ENCODE results near the gene PLCD3. TPM values are rescaled to one million over a fixed set of nuclear protein-coding genes. Genes with fewer than 3 reads are reported as not detected.

The PLCD3 gene
- total and polyA plus RNA-seq, 9 of the 15 experiments (the other 6 are each of a cell fraction or from before 2014, with no cell fraction given): 0.20 to 22.6 (median 7.5) TPM

GRCh38 chr17:45096926-45097325 is 35.4 kb downstream of the PLCD3 start:
- H3K79me2 ChIP-seq (ENCODE audit: control insufficient read depth, insufficient read depth, low read length): no peaks in the 10 kb centered on the region
- H3K27me3 ChIP-seq (ENCODE audit: control insufficient read depth in 2 of 2, insufficient read depth in 2 of 2, low read length in 2 of 2): no peaks in the 10 kb centered on the region
- H3K27ac ChIP-seq (ENCODE audit: extremely low read depth, low read depth, low read length): no peak overlapping the region
- ATAC-seq (no peak), FAIRE-seq (no peak), DNase-seq (ENCODE audit: extremely low read depth in 1 of 4, low spot score in 3 of 4) (no peak)
- no peak overlapping the region for H3K4me2 ChIP-seq (ENCODE audit: insufficient read depth, low read length)
- H3K9me1 ChIP-seq (ENCODE audit: control insufficient read depth, insufficient read depth, low read length): no peaks in the 10 kb centered on the region
- H3K4me1 ChIP-seq (replicated peaks in 1 of 2; ENCODE audit: control insufficient read depth in 2 of 2, insufficient read depth in 2 of 2, low read length in 2 of 2): no peaks in the 10 kb centered on the region
- no peak overlapping the region for H2AFZ ChIP-seq (ENCODE audit: low read depth, low read length)
- intact Hi-C loops (cut with micrococcal nuclease) (loop anchor here (5.0 kb wide), 1 partner anchor 80 kb away; no protein-coding TSS in a partner anchor), in situ Hi-C loops (cut with MboI) (no loop called here)
- ChIA-PET CTCF (ENCODE audit: low intra/inter-chr PET ratio) (interaction anchor here (1.3 to 1.4 kb wide), 2 partner anchors 38 to 177 kb away, joined by 3 to 4 read pairs; partner anchors contain the start of gene ACBD4), POLR2A (interaction anchor here (0.6 kb wide), 1 partner anchor 36 kb away, joined by 4 read pairs; no protein-coding TSS in a partner anchor)
- TF ChIP-seq WHSC1 (IDR thresholded peaks at IDR 0.05; ENCODE audit: low read length): no peak
- no peak for TF ChIP-seq ZNF133 (CRISPR knock-in tag; IDR thresholded peaks at IDR 0.05)
- no peak for TF ChIP-seq CREB3L1 (IDR thresholded peaks at IDR 0.05; ENCODE audit: borderline replicate concordance, low read depth)
- TF ChIP-seq ETV6 (IDR thresholded peaks at IDR 0.05; ENCODE audit: borderline replicate concordance in 1 of 2, low read depth in 2 of 2, low read length in 1 of 2): no peak
- TF ChIP-seq ETV6 (CRISPR knock-in tag; IDR thresholded peaks at IDR 0.05; ENCODE audit: borderline replicate concordance): no peak
- TF ChIP-seq ZNF395 (CRISPR knock-in tag; IDR thresholded peaks at IDR 0.05): no peak
- no peak for TF ChIP-seq ZNF263 (CRISPR knock-in tag; IDR thresholded peaks at IDR 0.05; ENCODE audit: borderline replicate concordance)
- no peak for TF ChIP-seq ATF1 (CRISPR knock-in tag; IDR thresholded peaks at IDR 0.05)
- no peak for TF ChIP-seq ATF1 (tag; IDR thresholded peaks at IDR 0.05)
- no peak for TF ChIP-seq ELF2 (CRISPR knock-in tag; IDR thresholded peaks at IDR 0.05)
- TF ChIP-seq HDAC3 (IDR thresholded peaks at IDR 0.05; ENCODE audit: borderline replicate concordance, partially characterized antibody): no peak
- TF ChIP-seq EP300 (IDR thresholded peaks at IDR 0.05; ENCODE audit: low read length): no peak
- TF ChIP-seq ZNF277 (CRISPR knock-in tag; IDR thresholded peaks at IDR 0.05; ENCODE audit: borderline replicate concordance): no peak
- no peak for TF ChIP-seq GABPB2 (CRISPR knock-in tag; conservative IDR thresholded peaks at IDR 0.05)
- TF ChIP-seq TCFL5 (CRISPR knock-in tag; conservative IDR thresholded peaks at IDR 0.05): no peak
- TF ChIP-seq NCOA6 (IDR thresholded peaks at IDR 0.05): no peak
- WGBS (ENCODE audit: insufficient coverage, low coverage, missing lambda C conversion rate): 95% methylated on average over 11 of the region's 11 CpGs
- no peaks in the 10 kb centered on the region for H3K9me3 ChIP-seq (replicated peaks; ENCODE audit: control insufficient read depth, insufficient read depth, low read depth, low read length)
- H3K36me3 ChIP-seq (ENCODE audit: control insufficient read depth, insufficient read depth, low read length): peaks cover 91% of the 10 kb centered on the region
- H4K20me1 ChIP-seq (replicated peaks; ENCODE audit: control insufficient read depth, insufficient read depth, low read length): peaks cover 8% of the 10 kb centered on the region; the same call in 1 of the 2 replicates
- no TSS peak for BruUV-seq (replicated peaks)
- H3K9ac ChIP-seq (ENCODE audit: insufficient read depth in 1 of 2, low read depth in 2 of 2, low read length in 2 of 2): no peak overlapping the region; a peak in 1 of 4 replicates
- H3K4me3 ChIP-seq: no peak overlapping the region

Measured in K562 (cell line).